RPMI8226 (cell line): ENCODE measurements around the gene MRAP2.
"Not testable (repeated sequence)": the region's sequence is repeated elsewhere in the genome, so short reads cannot be mapped to it uniquely, and the experiment has no call there.

Source experiments
- DNase-seq: peaks from one replicate; pipeline ENCODE4 v3.0.0-alpha.2; 2015

MRAP2 gene

DNA sequence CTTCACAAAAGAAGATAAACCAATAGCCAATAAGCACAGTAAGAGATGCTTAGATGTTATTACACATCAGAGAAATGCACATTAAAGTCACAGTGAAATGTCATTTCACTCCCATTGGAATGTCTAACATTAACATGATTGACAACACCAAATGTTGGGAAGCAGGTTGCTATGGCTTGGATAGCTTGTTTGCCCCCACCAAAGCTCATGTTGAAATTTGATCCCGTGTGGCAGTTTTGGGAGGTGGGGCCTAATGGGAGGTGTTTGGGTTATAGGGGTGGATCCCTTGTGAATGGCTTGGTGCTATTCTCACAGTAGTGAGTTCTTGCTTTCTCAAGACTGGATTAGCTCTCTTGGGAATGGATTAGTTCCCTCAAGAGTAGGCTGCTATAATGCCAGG is 44.8 kb downstream of the MRAP2 start:
- DNase-seq = no peak

DNA sequence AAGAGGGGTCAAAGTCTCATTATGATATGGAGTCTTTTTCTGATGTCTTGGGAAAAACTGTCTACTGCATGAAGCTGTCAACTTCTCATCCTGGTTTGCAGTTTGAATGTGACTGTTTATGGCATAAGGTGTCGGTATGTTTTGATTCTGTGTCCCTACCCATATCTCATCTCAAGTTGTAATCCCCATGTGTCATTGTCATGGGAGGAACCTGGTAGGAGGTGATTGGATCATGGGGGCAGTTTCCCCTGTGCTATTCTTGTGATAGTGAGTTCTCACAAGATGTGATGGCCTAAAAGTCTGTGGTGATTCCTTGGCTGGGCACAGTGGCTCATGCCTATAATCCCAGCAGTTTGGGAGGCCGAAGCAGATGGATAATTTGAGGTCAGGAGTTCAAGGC is 47.6 kb downstream of the MRAP2 start:
- no peak for DNase-seq

DNA sequence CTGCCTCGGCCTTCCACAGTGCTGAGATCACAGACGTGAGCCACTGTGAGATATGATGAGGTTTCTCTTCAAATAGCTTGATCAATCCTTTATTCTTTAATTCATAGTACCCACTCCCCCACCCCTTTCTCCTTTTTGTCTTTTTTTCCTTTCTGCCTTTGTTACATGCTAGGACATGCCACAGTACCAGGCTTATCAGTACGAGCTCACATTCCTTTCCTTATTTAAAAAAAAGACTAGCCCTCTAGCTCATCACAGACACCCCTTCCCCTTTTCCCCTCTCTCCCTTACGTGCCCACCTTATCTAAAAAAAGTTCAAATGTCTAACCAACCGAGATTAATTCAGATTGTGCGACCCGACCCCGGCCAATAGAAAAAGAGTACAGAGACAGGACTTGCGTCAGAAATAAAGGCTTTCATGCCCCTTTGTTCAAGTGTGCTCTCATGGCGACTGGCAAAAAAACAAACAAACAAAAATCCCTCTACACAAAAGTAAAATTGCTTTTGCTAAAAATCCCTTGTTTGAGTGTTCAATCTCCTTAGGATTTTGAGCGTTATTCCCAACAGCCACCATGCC is 49.2 kb downstream of the MRAP2 start:
- no peak for DNase-seq

DNA sequence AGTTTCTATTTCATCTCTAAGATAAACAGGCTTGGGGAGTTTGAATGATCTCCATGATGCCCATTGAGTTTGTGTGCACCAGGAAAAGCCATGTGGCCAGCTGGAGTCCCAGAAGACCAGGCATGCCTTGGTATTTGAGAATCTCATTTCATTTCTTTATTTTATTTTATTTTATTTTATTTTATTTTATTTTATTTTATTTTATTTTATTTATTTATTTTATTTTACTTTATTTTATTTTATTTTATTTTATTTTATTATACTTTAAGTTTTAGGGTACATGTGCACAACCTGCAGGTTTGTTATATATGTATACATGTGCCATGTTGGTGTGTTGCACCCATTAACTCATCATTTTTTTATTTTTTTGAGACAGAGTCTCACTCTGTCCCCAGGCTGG is 51.1 kb downstream of the MRAP2 start:
- not testable (repeated sequence) for DNase-seq

DNA sequence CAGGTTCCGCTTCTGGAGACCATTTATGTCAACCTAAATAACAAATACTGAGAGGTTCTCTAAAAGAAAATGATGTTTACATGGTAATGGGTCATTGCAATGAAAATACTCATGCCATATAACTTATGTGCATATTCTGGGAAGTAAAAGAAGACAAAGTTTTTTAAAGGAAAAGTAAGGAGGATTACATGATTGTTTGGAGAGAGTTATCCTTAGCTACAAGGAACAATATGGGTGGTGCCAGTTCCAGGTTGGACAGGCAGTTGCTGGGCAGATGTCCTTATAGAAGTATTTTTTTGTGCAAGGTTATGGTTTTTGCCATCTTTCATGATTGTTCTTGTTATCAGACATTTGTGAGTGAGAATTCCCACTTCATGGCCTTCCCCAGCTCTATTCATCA is 52.5 kb downstream of the MRAP2 start:
- DNase-seq = no peak

DNA sequence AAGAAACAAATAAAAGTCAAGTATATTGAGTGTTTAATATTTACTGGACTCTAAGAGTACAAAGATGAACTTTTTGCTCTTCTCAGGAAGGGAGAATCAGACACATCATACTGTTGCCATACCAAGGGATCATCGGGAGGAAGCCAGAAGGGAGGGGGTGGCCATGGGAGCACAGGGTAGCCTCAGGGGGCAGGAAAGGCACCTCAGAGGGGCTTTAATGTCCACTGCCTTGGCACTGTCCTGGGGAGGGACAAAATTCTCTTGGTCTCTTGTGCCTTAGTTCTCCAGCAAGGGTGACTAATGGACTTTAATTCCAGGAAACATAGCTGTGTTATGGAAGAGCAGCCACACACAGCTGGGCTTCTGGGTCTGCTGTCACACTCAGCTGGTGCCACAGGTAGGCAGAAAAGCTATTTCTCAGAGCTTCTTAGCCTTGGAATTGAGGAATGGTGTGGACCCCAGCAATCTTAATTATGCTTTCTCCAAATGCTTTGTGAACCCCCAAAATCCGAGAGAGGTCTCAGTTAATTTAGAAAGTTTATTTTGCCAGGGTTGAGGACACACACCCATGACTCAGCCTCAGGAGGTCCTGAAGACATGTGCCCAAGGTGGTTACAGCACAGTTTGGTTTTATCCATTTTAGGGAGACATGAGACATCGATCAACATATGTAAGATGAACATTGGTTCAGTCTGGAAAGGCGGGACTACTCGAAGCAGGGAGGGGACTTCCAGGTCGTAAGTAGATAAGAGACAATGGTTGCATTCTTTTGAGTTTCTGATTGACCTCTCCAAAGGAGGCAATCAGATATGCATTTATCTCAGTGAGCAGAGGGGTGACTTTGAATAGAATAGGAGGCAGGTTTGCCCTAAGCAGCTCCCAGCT is 53.2 kb downstream of the MRAP2 start:
- no peak for DNase-seq

DNA sequence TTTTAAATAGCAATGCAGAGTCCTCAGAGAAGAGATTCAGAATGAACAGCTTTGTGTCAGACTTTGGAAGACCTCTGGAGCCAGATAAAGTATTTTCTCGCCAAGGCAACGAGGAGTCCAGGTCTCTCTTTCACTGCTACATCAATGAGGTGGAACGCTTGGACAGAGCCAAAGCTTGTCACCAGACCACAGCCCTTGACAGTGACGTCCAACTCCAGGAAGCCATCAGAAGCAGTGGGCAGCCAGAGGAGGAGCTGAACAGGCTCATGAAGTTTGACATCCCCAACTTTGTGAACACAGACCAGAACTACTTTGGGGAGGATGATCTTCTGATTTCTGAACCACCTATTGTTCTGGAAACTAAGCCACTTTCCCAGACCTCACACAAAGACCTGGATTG is 55.5 kb downstream of the MRAP2 start:
- DNase-seq = no peak

DNA sequence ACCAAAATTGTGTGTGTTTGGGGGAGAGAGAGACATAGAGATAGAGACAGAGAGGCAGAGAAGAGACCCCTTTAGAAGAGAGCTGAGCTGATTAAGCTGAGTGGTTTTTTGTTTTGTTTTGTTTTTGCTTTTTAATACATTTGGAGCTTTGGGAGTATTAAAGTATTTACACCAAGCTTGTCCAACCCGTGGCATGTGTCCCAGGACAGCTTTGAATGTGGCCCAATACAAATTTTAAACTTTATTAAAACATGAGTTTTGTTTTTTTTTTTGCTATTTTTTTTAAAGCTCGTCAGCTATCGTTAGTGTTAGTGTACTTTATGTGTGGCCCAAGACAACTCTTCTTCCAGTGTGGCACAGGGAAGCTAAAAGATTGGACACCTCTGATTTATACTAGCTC is 56.0 kb downstream of the MRAP2 start:
- DNase-seq = no peak

DNA sequence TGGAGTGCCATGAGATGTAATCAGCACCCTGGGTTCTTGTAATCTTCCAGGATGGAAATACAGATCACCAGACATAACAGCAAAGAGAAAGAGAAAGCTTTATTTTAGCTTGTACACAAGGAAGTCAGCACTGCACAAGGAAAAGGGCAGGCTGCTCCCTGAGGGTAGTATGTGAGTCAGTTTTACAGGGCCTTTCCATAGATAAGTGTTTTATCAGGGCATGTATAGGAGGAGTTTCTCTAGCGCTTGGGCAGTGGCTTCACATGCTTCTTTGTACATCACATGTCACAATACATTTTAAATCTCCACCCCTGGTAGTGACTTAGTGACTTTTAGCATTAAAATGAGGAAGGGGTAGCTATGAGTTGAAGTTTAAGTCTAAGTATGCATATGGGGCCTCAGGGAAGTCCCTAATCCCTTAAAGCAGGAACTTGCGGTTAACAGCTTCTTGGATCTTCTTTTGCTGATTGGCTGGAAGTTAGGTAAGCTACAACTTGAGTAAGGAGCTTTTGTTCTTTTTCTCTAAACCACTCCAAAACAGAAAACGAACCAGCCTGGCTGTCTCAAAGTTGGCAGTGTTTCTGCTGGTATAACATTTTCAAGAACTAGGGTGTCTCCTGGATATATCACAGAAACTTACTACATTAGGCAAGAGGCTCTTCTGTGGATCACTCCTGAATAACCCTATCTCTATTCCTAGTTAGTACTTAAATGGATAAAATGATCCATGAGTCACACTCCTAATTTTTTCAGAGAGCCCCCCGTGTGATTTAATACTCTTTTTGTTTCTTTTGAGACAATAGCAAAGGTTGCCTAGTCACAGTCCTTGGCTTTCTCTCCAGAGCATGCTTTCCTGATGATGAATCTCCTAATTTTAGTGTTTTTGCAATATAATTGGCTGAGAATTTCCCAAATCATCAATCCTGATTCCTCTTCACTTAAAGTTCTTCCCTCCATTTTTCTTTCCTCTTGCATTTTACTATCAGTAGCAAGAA is 60.2 kb downstream of the MRAP2 start:
- no peak for DNase-seq

DNA sequence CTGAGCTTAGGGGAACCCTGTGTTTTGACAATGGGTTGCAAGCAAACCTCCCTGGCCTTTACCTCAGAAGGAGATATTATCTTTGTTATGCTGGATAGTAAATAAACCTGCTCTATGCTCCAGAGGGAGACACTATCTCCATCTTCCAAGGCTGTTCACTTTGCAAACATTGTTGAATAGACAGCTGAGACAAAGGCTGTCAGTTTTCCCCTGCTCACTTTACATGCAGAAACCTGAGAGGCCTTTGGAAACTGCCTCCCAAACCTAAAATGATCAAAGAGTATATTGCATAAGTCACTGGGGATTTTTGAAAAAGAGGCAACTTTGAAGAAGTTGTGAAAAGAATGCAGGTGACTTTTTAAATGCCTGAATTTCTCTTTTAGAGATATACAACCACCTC is 61.6 kb downstream of the MRAP2 start:
- DNase-seq = no peak

DNA sequence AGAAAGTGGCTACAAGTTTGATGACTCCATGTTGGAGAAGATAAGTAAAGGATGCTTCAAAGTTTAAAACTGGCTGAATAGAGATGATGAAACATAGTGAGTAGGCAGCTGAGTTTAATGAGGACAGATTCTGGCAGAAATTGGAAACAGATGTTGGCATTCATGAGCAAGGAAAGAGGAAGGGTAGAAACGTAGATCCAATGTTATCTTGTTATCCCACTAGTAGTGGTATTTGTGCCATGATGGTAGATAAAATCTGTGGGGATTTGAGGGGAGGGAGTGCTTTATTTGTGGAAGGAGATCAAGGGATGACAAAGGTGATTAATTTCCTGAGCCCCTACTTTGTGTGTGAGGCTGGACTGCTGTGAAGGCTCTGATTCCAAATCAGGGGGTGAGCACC is 69.5 kb downstream of the MRAP2 start:
- DNase-seq = no peak

DNA sequence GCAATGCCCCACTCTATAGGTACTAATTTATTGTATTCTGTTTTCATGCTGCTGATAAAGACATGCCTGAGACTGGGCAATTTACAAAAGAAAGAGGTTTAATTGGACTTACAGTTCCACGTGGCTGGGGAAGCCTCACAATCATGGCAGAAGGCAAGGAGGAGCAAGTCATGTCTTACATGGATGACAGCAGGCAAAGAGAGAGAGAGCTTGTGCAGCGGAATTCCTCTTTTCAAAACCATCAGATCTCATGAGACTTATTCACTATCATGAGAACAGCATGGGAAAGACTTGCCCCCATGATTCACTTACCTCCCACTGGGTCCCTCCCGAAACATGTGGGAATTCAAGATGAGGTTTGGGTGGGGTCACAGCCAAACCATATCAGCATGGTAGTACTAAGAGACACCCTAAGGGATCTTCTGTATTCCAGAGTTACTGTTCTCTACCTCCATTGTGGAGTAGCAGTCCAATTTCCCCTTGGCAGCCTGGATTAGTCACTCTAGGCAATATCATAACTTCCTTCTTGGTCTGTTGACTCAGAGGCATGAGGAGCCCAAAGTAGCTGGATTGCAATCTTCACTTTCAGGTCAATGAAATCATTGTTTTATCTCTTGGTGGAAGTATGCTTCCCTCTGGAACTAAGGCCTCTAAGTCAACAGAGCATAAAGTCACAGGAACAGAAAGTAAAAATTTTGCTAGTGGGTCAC is 71.8 kb downstream of the MRAP2 start:
- DNase-seq = not testable (repeated sequence)

DNA sequence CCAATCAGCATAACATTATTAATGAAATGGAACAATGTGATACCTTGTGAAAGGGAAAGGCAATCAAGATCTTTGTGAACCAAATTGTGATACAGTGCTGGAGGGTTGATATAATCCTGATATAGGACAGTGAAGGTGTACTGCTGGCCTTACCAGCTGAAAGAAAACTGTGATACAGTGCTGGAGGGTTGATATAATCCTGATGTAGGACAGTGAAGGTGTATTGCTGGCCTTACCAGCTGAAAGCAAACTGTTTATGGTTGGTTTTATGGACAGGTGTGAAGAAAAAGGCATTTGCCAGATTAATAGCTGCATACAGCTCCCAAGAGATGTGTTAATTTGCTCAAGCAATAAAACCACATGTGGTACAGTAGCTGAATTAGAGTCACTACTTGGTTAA is 73.9 kb downstream of the MRAP2 start:
- no peak for DNase-seq

DNA sequence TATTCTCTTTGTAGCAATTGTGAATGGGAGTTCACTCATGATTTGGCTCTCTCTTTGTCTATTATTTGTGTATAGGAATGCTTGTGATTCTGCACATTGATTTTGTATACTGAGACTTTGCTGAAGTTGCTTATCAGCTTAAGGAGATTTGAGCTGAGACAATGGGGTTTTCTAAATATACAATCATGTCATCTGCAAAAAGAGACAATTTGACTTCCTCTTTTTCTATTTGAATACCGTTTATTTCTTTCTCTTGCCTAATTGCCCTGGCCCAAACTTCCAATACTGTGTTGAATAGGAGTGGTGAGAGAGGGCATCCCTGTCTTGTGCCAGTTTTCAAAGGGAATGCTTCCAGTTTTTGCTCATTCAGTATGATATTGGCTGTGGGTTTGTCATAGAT is 77.8 kb downstream of the MRAP2 start:
- DNase-seq = not testable (repeated sequence)

DNA sequence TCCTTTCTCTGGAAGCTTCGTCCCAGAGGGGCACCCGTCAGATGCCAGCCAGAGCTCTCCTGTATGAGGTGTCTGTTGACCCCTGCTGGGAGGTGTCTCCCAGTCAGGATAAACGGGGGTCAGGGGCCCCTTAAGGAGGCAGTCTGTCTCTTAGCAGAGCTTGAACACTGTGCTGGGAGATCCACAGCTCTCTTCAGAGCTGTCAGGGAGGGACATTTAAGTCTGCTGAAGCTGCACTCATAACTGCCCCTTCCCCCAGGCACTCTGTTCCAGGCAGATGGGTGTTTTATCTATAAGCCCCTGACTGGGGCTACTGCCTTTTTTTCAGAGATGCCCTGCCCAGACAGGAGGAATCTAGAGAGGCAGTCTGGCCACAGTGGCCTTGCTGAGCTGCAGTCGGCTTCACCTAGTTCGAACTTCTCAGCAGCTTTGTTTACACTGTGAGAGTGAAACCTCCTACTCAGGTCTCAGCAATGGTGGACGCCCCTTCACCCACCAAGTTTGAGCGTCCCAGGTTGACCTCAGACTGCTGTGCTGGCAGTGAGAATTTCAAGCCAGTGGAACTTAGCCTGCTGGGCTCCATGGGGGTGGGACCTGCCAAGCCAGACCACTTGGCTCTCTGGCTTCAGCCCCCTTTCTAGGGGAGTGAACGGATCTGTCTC is 81.5 kb downstream of the MRAP2 start:
- DNase-seq = not testable (repeated sequence)

DNA sequence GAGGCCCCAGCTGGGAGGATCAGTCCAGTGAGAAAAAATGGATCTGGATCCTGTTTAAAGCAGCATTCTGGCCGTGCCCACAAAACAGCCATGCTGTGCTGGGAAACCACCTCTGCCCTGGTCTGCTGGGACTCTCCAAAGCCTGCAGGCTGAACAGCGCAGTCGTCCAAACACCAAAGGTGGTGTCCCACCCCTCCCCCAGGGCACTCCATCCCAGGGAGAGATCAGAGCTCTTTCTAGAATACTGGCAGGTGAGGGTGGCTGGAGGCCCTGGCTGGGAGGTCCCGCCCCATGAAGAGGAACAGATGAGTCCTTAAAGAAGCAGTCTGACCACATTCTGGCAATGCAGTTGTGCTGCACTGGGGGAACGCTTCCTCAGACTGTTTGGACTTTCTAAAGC is 84.6 kb downstream of the MRAP2 start:
- no peak for DNase-seq

DNA sequence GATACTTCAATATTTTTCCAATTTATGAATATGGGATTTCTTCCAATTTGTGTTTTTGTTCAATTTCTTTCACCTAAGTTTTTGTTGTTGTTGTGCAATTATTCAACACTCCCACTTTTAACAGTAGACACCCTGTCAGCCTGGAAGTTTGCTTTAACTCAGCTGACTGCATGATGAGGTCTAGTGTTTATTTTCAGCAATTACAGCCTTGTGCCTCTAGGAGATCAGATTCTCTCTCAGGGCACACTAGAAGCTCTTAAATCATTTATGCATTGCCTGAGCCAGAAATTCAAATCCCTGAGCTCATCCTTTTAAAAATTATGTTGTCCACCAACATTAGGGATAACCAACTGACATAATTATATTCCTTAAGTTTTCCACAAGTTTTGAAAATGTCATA is 85.7 kb downstream of the MRAP2 start:
- DNase-seq = no peak

DNA sequence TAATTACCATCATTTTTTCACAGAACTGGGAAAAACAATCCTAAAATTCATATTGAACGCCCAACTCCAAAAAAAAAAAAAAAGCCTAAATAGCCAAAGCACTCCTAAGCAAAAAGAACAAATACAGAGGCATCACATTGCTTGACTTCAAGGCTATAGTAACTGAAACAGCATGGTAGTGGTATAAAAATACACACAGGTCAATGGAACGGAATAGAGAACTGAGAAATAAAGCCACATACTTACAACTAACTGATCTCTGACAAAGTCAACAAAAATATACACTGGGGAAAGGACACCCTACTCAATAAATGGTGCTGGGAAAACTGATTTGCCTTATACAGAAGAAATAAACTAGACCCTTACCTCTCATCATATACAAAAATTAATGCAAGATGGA is 89.6 kb downstream of the MRAP2 start:
- DNase-seq = no peak

DNA sequence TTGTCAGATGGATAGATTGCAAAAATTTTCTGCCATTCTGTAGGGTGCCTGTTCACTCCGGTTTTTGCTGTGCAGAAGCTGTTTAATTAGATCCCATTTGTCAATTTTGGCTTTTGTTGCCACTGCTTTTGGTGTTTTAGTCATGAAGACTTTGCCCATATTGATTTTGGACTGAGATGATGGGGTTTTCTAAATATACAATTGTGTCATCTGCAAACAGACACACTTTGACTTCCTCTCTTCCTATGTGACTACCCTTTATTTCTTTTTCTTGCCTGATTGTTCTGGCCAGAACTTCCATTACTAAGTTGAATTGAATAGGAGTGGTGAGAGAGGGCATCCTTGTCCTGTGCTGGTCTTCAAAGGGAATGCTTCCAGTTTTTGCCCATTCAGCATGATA is 96.0 kb downstream of the MRAP2 start:
- not testable (repeated sequence) for DNase-seq

DNA sequence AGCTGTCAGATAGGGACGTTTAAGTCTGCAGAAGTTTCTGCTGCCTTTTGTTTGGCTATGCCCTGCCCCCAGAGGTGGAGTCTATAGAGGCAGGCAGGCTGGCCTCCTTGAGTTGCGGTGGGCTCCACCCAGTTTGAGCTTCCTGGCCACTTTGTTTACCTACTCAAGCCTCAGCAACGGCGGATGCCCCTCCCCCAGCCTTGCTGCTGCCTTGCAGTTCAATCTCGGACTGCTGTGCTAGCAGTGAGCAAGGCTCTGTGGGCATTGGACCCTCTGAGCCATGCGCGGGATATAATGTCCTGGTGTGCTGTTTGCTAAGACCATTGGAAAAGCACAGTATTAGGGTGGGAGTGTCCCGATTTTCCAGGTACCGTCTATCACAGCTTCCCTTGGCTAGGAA is 99.8 kb downstream of the MRAP2 start:
- DNase-seq = not testable (repeated sequence)

DNA sequence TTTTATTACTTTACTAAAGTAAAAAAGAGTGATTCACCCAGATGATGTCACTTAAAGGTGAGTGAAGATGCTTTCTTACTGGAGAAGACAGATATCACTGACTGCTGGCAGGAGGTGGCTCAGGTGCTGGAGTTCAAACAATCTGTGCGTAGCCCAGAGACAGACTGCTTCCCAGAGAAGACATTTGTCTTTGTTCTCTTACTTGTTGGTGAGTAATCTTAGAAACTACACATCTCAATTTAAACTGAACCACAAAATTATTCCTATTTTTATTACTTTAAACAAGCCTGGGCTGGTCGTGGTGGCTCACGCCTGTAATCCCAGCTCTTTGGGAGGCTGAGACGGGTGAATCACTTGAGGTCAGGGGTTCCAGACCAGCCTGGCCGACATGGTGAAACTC is 101.7 kb downstream of the MRAP2 start:
- DNase-seq = no peak

DNA sequence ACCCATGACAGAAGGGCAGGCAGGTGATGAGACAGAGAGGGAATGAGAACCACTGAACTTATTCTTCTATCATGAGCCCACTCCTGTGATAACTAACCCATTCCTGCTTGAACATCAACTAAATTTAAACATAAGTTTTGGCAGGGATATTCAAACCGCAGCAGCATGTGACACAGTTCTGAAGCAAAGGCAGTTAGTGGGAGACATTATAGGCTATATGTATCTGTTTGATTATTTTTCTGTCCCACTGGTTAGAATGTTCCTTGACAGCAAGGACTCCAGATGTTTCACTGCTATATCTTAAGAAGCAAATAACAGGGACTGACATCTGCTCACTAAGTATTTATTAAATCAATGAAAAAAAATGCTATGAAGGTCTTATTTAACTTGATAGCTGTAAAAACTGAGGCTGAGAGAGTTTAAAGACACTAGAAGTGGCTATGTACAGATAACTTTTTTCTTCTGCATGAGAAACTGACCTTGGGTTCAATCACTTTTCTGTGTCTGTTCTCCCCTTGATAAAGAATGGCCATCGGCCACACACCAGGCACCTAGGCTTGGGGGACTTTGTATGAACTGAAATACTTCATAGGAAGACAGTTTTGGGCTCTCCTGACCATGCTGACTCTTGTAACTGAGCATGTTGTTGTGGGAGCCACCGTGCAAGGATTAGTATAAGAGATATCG is 102.9 kb downstream of the MRAP2 start:
- no peak for DNase-seq
